Stomach (tissue), 4 donors: Measurements from ENCODE around the gene NRM.

Experiments
- CTCF ChIP-seq, 7 experiments: fragments of 450-650 bp in 4 of 7; fragments of 200-600 bp in 3 of 7; sonication (generic) in 3 of 7; IDR thresholded peaks; one replicate each; pipeline ENCODE4 v1.5.1; 2016 to 2019; ENCODE audit warnings: antibody characterized with exemption in 7 of 7, control low read depth in 2 of 7, mild to moderate bottlenecking in 1 of 7
- EP300 ChIP-seq: sonication (generic); formaldehyde crosslinking; IDR thresholded peaks from one replicate; pipeline ENCODE4 v1.6.1; 2017; ENCODE audit warnings: antibody characterized with exemption
- POLR2A ChIP-seq, 4 donors: fragments of 450-650 bp; IDR thresholded peaks; one replicate each; pipeline ENCODE4 v1.6.1; 2016; ENCODE audit warnings: antibody characterized with exemption in 4 of 4, control low read depth in 2 of 4, mild to moderate bottlenecking in 1 of 4, moderate library complexity in 1 of 4
- POLR2AphosphoS5 ChIP-seq, 3 donors: sonication (generic); formaldehyde crosslinking; IDR thresholded peaks; one replicate each; pipeline ENCODE4 v1.6.1; 2016; ENCODE audit warnings: antibody characterized with exemption in 3 of 3

DNA sequence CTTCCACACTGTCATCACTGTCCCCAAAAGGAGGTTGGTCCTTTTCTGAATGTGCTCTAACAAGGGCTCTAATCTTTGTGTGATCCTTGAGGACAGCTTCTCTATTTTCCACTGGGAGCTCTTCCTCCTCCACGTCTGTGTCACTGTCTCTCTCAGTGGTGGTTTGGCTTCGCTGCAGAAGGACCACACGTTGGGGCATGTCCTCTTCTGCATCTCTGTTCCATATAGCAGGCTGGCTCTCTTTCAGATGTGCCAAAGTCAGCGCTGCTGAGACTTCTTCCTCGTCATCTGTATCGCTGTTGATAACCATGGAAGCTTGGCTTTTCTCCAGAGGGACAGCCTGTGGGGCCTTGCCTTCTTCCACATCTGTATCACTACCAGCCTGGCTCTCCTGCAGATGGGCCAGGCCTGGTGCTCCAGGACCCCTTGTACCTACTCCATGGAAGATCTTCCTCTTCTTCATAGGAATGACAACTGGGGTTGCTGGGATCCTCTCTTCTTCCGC, 21.7 kb upstream of the NRM start:
- TF ChIP-seq CTCF (IDR thresholded peaks at IDR 0.05), result no peak
- TF ChIP-seq POLR2A (IDR thresholded peaks at IDR 0.05), result no peak
- TF ChIP-seq EP300, result no peak
- no peak for TF ChIP-seq POLR2AphosphoS5 (IDR thresholded peaks at IDR 0.05)
